GM18499 (cell line): Measurements from ENCODE around the gene LEKR1.
A peak's percentile ranks its signal among the peaks of the same experiment; 100 is the strongest.
"Not testable (repeated sequence)": the region's sequence is repeated elsewhere in the genome, so short reads cannot be mapped to it uniquely, and the experiment has no call there.

ENCODE experiments used
- ATAC-seq: cut with Tn5 transposase; IDR thresholded peaks from one replicate; pipeline ENCODE4 v1.9.1; 2021; ENCODE audit warnings: moderate number of reproducible peaks; ENCODE audit not compliant: insufficient read depth, unreplicated experiment

LEKR1 gene

GRCh38 chr3:156826144-156826895, at the start of gene LEKR1:
LEKR1 (plus strand) TSS chr3:156826353; CDS start chr3:156829330, 2,977 bp downstream.
- peak; percentile 46 for ATAC-seq

GRCh38 chr3:156776871-156777270, 49.3 kb upstream of the LEKR1 start:
- no peak for ATAC-seq

GRCh38 chr3:156781310-156782230, 44.6 kb upstream of the LEKR1 start:
- ATAC-seq: no peak

- ATAC-seq: no peak
Measured at GRCh38 chr3:156782319-156782718, 43.8 kb upstream of the LEKR1 start.

GRCh38 chr3:156782921-156783320, 43.2 kb upstream of the LEKR1 start:
- no peak for ATAC-seq

GRCh38 chr3:156787001-156787400, 39.2 kb upstream of the LEKR1 start:
- no peak for ATAC-seq

- no peak for ATAC-seq
Measured at GRCh38 chr3:156787926-156788663, 38.1 kb upstream of the LEKR1 start.

GRCh38 chr3:156788846-156789245, 37.3 kb upstream of the LEKR1 start:
- no peak for ATAC-seq

- no peak for ATAC-seq
Measured at GRCh38 chr3:156790156-156790555, 36.0 kb upstream of the LEKR1 start.

- ATAC-seq: no peak
Measured at GRCh38 chr3:156792114-156792513, 34.0 kb upstream of the LEKR1 start.

GRCh38 chr3:156792536-156792935, 33.6 kb upstream of the LEKR1 start:
- ATAC-seq: no peak

- no peak for ATAC-seq
Measured at GRCh38 chr3:156792945-156793344, 33.2 kb upstream of the LEKR1 start.

GRCh38 chr3:156793400-156793799, 32.8 kb upstream of the LEKR1 start:
- no peak for ATAC-seq

GRCh38 chr3:156793851-156794250, 32.3 kb upstream of the LEKR1 start:
- ATAC-seq: no peak

GRCh38 chr3:156795890-156796481, 30.2 kb upstream of the LEKR1 start:
- ATAC-seq: no peak

- no peak for ATAC-seq
Measured at GRCh38 chr3:156797368-156797767, 28.8 kb upstream of the LEKR1 start.

GRCh38 chr3:156800287-156800686, 25.9 kb upstream of the LEKR1 start:
- not testable (repeated sequence) for ATAC-seq

- ATAC-seq: no peak
Measured at GRCh38 chr3:156801746-156802145, 24.4 kb upstream of the LEKR1 start.

- ATAC-seq: no peak
Measured at GRCh38 chr3:156802821-156803606, 23.1 kb upstream of the LEKR1 start.
